GM12872 (cell line): ENCODE results near the gene FKBP5.

Experiments
- CTCF ChIP-seq: IDR thresholded peaks from 3 replicates; pipeline ENCODE4 v1.5.1; 2011; ENCODE audit warnings: low read depth, mild to moderate bottlenecking, low read length, moderate library complexity; ENCODE audit not compliant: insufficient read depth

The FKBP5 gene

DNA sequence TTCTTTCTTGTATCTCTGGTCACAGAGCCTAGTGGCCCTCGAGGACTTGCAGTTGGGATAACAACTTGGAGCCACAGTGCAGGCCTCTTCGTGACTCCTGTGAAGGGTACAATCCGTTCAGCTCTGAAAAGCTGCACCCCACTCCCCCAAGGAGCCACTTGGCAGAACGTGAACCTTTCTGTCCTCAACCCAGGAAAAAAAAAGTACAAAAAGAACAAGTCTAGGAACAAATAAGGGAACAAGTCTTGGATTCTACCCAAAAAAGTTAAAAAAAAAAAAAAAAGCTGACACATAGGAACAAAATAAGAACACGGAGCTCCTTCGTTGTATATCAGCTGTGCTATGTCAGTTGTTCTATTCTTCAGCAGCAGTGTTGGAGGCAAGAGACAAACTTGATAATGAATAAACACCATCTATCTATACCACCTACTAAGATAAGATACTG lies 98.1 kb downstream of the FKBP5 start:
- TF ChIP-seq CTCF, result no peak

GRCh38 chr6:35589904-35590303 lies 98.8 kb downstream of the FKBP5 start:
- no peak for TF ChIP-seq CTCF

GRCh38 chr6:35589201-35589739 lies 99.4 kb downstream of the FKBP5 start:
- no peak for TF ChIP-seq CTCF

DNA sequence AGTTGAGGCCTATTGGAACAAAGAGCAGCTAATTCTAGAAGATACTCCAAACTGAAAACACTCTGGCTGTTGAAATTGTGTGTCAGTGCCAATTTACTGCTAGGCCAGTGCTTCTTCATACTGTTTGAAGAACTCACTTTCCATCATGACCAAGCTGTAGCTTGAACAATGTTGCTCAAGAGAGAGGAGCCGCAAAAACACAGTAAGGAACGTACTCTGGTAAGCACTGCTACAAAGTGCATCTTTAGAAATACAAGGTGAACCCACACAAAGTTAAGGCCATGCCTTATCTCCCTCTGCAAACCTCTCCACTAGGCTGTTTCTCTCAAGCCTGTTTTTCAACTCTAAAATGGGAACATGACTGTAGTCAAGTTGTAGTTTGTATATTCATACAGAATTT lies 101.5 kb downstream of the FKBP5 start:
- TF ChIP-seq CTCF, result no peak

DNA sequence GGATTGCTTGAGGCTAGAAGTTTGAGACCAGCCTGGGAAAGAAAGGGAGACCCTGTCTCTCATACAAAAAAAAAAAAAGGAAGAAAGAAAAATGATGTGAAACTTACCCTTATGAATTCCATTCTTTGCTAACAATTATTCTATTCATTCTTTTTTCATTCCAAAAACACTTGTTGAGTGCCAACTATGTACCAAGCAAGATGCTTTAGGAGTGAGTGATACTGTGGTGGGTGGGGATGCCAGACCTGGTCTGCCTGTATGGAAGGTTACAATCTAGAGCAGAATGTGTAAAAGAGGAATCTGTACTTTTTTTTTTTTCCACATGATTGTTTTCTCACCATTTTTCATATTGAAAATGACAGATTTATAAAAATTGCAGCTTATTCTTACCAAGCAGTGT lies 102.2 kb downstream of the FKBP5 start:
- TF ChIP-seq CTCF, result no peak

DNA sequence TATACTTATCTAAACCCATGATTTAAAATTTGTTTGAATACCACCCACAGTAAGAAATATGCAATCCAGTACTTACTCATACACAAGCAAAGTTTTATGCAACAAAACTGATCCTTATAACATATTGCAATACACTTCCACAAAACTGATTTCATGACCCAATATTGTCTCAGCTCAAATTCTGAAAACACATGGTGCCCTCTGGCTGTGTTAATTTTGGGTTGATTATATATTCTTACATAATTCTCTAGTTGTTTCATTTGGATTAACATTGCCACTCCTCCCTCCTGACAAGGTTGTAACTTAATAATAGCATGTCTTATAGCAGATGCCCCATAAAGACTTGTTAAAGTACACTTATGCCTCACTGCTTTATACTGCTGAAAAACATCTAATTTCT lies 103.1 kb downstream of the FKBP5 start:
- TF ChIP-seq CTCF, result no peak

DNA sequence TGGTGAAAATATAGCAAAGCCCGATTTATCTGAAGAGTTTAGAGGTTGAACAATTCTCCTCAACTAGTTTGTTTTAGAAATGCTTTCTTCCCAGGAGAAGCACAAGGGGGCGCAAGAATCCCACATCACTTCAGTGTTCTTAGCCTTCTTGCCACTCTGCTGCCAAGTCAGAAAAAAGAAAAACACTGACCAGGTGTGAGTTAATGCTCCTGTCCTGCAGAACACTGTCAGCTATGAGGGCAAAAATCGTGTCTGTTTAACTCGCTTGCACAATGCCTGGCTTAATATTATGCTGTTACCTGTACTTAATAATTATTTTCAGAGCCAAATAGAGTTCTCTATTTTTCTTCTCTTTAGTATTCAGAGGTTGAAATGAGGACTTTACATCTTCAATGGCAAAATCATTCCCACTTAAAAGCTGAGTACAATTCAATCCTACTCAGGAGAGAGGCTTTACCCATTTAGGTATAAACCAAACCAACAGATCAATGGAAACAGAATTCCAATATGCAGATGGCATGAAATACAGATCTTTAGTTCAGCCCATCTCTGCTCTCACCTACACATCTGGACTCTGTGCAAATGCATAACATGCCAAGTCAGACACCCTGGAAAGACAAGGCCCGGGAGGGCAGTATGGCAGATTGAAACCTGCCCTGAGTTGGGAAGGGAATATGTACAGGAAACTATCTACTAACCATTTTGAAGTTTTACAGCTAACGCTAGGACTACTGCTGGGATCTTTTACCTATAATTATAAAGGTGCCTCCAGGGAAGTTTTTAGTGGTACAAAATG lies 104.6 kb downstream of the FKBP5 start:
- peak; percentile 78 for TF ChIP-seq CTCF
